HepG2 (cell line): ENCODE measurements around the gene AVPR2. TPM values are rescaled to one million over a fixed set of nuclear protein-coding genes. Genes with fewer than 3 reads are reported as not detected.

Experiments used
- ATAC-seq: fragments of 200-7000 bp; cut with Tn5 transposase; 3 replicates; pipeline ENCODE4 v1.9.1; 2020; ENCODE audit warnings: mild to moderate bottlenecking, moderate library complexity
- BruUV-seq: library from RNA; stranded (reverse); fragments of 400-500 nt; replicated peaks from 2 replicates; lab custom pipeline; 2021; lab: Mats Ljungman, UMichigan
- CTCF ChIA-PET: fragments of 300-600 bp; formaldehyde crosslinking; extraction: SDS; loops from one replicate; lab custom pipeline; 2021; ENCODE audit warnings: low total read pairs, inconsistent platforms, low intra/inter-chr PET ratio; lab: Yijun Ruan, JAX
- POLR2A ChIA-PET: fragments of 350-600 bp; sonication (Branson Sonifier 250); formaldehyde crosslinking; loops from one replicate; lab custom pipeline; 2020; ENCODE audit warnings: antibody characterized with exemption, inconsistent platforms; lab: Yijun Ruan, JAX
- DNase-seq: peaks from one replicate; pipeline ENCODE4 v3.0.0-alpha.2; 2015; ENCODE audit warnings: low spot score
- FAIRE-seq: peaks from 3 replicates; lab custom pipeline; 2011; peaks lifted over from hg19 to GRCh38; lab: Jason Lieb, UNC
- H2AFZ ChIP-seq: one replicate; pipeline ENCODE4 v1.6.1; 2011; ENCODE audit warnings: low read length, inconsistent platforms
- H3K27ac ChIP-seq: fragments of 300-600 bp; 3 replicates; pipeline ENCODE4 v1.8.0; 2011; ENCODE audit warnings: mixed run types, mild to moderate bottlenecking, mixed read lengths, low read length, inconsistent platforms; ENCODE audit not compliant: insufficient read depth; ENCODE audit errors: extremely low read length
- H3K27me3 ChIP-seq, 2 experiments: fragments of 200-600 bp in 1 of 2; 2 replicates in 1 of 2; 3 replicates in 1 of 2; pipeline versions ENCODE4 v1.6.0 to v1.8.0; 2011; ENCODE audit warnings: low read length in 2 of 2, mild to moderate bottlenecking in 2 of 2, moderate library complexity in 2 of 2, inconsistent platforms in 1 of 2; ENCODE audit not compliant: insufficient read depth in 2 of 2, control insufficient read depth in 1 of 2
- H3K36me3 ChIP-seq, 2 experiments: fragments of 200-600 bp in 1 of 2; replicated peaks in 1 of 2; 2 replicates in 1 of 2; 3 replicates in 1 of 2; pipeline versions ENCODE4 v1.5.1 to v1.8.0; 2011; ENCODE audit warnings: low read length in 2 of 2, inconsistent platforms in 1 of 2; ENCODE audit not compliant: insufficient read depth in 2 of 2, control insufficient read depth in 1 of 2
- H3K4me1 ChIP-seq: 2 replicates; pipeline ENCODE4 v1.5.1; 2012; ENCODE audit warnings: low read length, inconsistent platforms; ENCODE audit not compliant: insufficient read depth
- H3K4me2 ChIP-seq: 2 replicates; pipeline ENCODE4 v1.6.0; 2011; ENCODE audit warnings: low read depth, low read length, inconsistent platforms
- H3K4me3 ChIP-seq, 3 experiments: fragments of 200-600 bp in 1 of 3; sonication (generic), shearing (Covaris generic) in 1 of 3; replicated peaks in 1 of 3; 2 replicates each; pipeline ENCODE4 v1.5.1; 2011 to 2016; ENCODE audit warnings: low read length in 3 of 3, inconsistent platforms in 2 of 3, low read depth in 2 of 3, mild to moderate bottlenecking in 2 of 3, control low read depth in 1 of 3, mixed read lengths in 1 of 3; ENCODE audit not compliant: insufficient read depth in 1 of 3
- H3K79me2 ChIP-seq: one replicate; pipeline ENCODE4 v1.6.1; 2011; ENCODE audit warnings: low read length, inconsistent platforms; ENCODE audit not compliant: insufficient read depth
- H3K9ac ChIP-seq: 2 replicates; pipeline ENCODE4 v1.6.0; 2011; ENCODE audit warnings: mild to moderate bottlenecking, low read depth, low read length, inconsistent platforms; ENCODE audit not compliant: insufficient read depth
- H3K9me3 ChIP-seq: 2 replicates; pipeline ENCODE4 v1.5.1; 2012; ENCODE audit warnings: mild to moderate bottlenecking, low read length
- H4K20me1 ChIP-seq: 2 replicates; pipeline ENCODE4 v1.6.0; 2011; ENCODE audit warnings: inconsistent platforms, mild to moderate bottlenecking, low read length, moderate library complexity; ENCODE audit not compliant: insufficient read depth
- ATF4 ChIP-seq, 2 experiments: fragments of 450-650 bp in 1 of 2; sonication (generic) in 1 of 2; formaldehyde crosslinking; IDR thresholded peaks; 2 replicates each; pipeline versions ENCODE4 v1.5.0 to v1.8.0; 2020 to 2022; ENCODE audit warnings: mild to moderate bottlenecking in 1 of 2, missing genetic modification reagents in 1 of 2
- KMT2A ChIP-seq: sonication (generic); formaldehyde crosslinking; IDR thresholded peaks from 2 replicates; pipeline ENCODE4 v1.4.0; 2020; ENCODE audit warnings: missing genetic modification reagents
- NAIF1 ChIP-seq: sonication (generic); formaldehyde crosslinking; IDR thresholded peaks from 2 replicates; pipeline ENCODE4 v1.5.0; 2020; ENCODE audit warnings: mild to moderate bottlenecking, missing genetic modification reagents, borderline replicate concordance
- NFIC ChIP-seq: IDR thresholded peaks from 2 replicates; pipeline ENCODE4 v1.6.1; 2012; ENCODE audit warnings: mild to moderate bottlenecking, low read length, inconsistent platforms
- POGZ ChIP-seq: sonication (generic); formaldehyde crosslinking; IDR thresholded peaks from 2 replicates; pipeline ENCODE4 v1.4.0; 2020; ENCODE audit warnings: mild to moderate bottlenecking, missing genetic modification reagents
- RFX1 ChIP-seq: fragments of 450-650 bp; IDR thresholded peaks from 2 replicates; pipeline ENCODE4 v1.6.1; 2017
- STAG1 ChIP-seq: sonication (generic); formaldehyde crosslinking; IDR thresholded peaks from 2 replicates; pipeline ENCODE4 v1.4.0; 2020; ENCODE audit warnings: missing genetic modification reagents
- U2AF2 ChIP-seq: fragments of 200-400 bp; formaldehyde crosslinking; IDR thresholded peaks from 2 replicates; pipeline ENCODE4 v1.6.1; 2017; ENCODE audit warnings: low read depth, mild to moderate bottlenecking, low read length
- ZNF891 ChIP-seq: sonication (generic); formaldehyde crosslinking; IDR thresholded peaks from 2 replicates; pipeline ENCODE4 v1.5.0; 2020; ENCODE audit warnings: mild to moderate bottlenecking, missing genetic modification reagents
- WGBS: methylation state at CpG from one replicate; pipeline ENCODE4 v1.1.6; 2017; ENCODE audit warnings: low lambda C conversion rate; 5-methylcytosine and 5-hydroxymethylcytosine counted together
- in situ Hi-C: cut with HindIII; loops from 2 replicates; pipeline ENCODE4 v1.10.0; 2017; ENCODE audit warnings: low pct_unique_long_range_greater_than_20kb; ENCODE audit not compliant: extremely low pct_ligation_motif_present
- intact Hi-C: fragments of 100-400 bp; cut with micrococcal nuclease; formaldehyde crosslinking; loops from one replicate; pipeline ENCODE4 v1.10.0; 2022; ENCODE audit not compliant: unreplicated experiment
- polyA plus RNA-seq, 8 experiments: library from polyadenylated mRNA; depleted of rRNA in 3 of 8; stranded (reverse) in 7 of 8; unstranded in 1 of 8; fragments of >200 nt; fragmentation: Illumina TruSeq in 4 of 8; extraction: Trizol in 4 of 8; gene quantifications; 2 replicates each; pipeline versions ENCODE4 v1.2.1 to v1.2.3, GENCODE V29; 2011 to 2016; ENCODE audit warnings: low read depth in 4 of 8, missing spikeins in 1 of 8, mixed read lengths in 1 of 8; ENCODE audit not compliant: insufficient read depth in 1 of 8
- total RNA-seq, 5 experiments: library from RNA; depleted of rRNA; stranded (reverse); fragments of >200 nt; fragmentation: Illumina TruSeq; extraction: Trizol; gene quantifications; 2 replicates each; pipeline ENCODE4 v1.2.3, GENCODE V29; 2016; ENCODE audit warnings: low read depth in 1 of 5

AVPR2 gene
- total and polyA plus RNA-seq, 2 of the 13 experiments (the other 11 are each of a cell fraction or from before 2014, with no cell fraction given) = not detected

GRCh38 chrX:153867671-153868070 lies 36.8 kb upstream of the AVPR2 start:
- FAIRE-seq (no peak), DNase-seq (no peak), ATAC-seq (no peak)
- Histone ChIP-seq H3K36me3 (no peaks in the 10 kb centered on the region), H3K27ac (no peak overlapping the region), H3K79me2 (no peaks in the 10 kb centered on the region), H3K4me1 (no peaks in the 10 kb centered on the region), H2AFZ (no peak overlapping the region), H4K20me1 (no peaks in the 10 kb centered on the region), H3K4me3 (no peak overlapping the region), H3K9ac (no peak overlapping the region), H3K4me2 (no peak overlapping the region), H3K27me3 (no peaks in the 10 kb centered on the region), H3K9me3 (no peaks in the 10 kb centered on the region)
- no CpG with 5 or more reads among the region's 13 CpGs for WGBS
- TF ChIP-seq POGZ (CRISPR knock-in tag) = no peak
- ChIA-PET POLR2A (no interaction called here), CTCF (no interaction called here)
- BruUV-seq = no TSS peak
- intact Hi-C loops = no loop called here
- in situ Hi-C loops = no loop called here

GRCh38 chrX:153868576-153869472 lies 35.6 kb upstream of the AVPR2 start:
- Histone ChIP-seq H3K36me3 (no peaks in the 10 kb centered on the region), H3K27ac (no peak overlapping the region), H4K20me1 (no peaks in the 10 kb centered on the region), H3K79me2 (no peaks in the 10 kb centered on the region), H3K9me3 (no peaks in the 10 kb centered on the region), H3K9ac (no peak overlapping the region), H3K4me1 (no peaks in the 10 kb centered on the region), H3K27me3 (no peaks in the 10 kb centered on the region), H2AFZ (no peak overlapping the region), H3K4me2 (no peak overlapping the region), H3K4me3 (no peak overlapping the region)
- no TSS peak for BruUV-seq
- ChIA-PET CTCF (no interaction called here), POLR2A (no interaction called here)
- intact Hi-C loops (no loop called here), in situ Hi-C loops (no loop called here)
- TF ChIP-seq NFIC (no peak), RFX1 (no peak), KMT2A (CRISPR knock-in tag) (no peak), ATF4 (CRISPR knock-in tag; IDR thresholded peaks at IDR 0.05) (no peak), ZNF891 (no peak), STAG1 (CRISPR knock-in tag) (no peak), U2AF2 (no peak), NAIF1 (CRISPR knock-in tag) (no peak)
- whole genome bisulfite sequencing = 90% methylated on average over 2 of the region's 26 CpGs
- DNase-seq = no peak
- FAIRE-seq = no peak
- ATAC-seq = no peak
